SK-N-SH (cell line): ENCODE data around the gene ASTN2. TPM values are rescaled to one million over a fixed set of nuclear protein-coding genes. Genes with fewer than 3 reads are reported as not detected.
A peak's percentile ranks its signal among the peaks of the same experiment; 100 is the strongest.

Source experiments
- CTCF ChIA-PET: fragments of 300-600, 350-600 bp; formaldehyde crosslinking; extraction: SDS; loops from one replicate; lab custom pipeline; 2021; lab: Yijun Ruan, JAX
- POLR2A ChIA-PET: fragments of 350-600 bp; sonication (Branson Sonifier 250); formaldehyde crosslinking; extraction: SDS; loops from one replicate; lab custom pipeline; 2020; ENCODE audit warnings: antibody characterized with exemption, inconsistent platforms; lab: Yijun Ruan, JAX
- DNase-seq: peaks from one replicate; pipeline ENCODE4 v3.0.0; 2012
- H2AFZ ChIP-seq: fragments of 200-600 bp; sonication (generic); 2 replicates; pipeline ENCODE4 v1.8.1; 2016; ENCODE audit warnings: antibody characterized with exemption, mild to moderate bottlenecking, low read depth
- H3F3A ChIP-seq: fragments of 200-600 bp; sonication (generic); replicated peaks from 2 replicates; pipeline ENCODE3; 2016; ENCODE audit warnings: antibody characterized with exemption, mild to moderate bottlenecking; ENCODE audit not compliant: insufficient read depth
- H3K27ac ChIP-seq, 2 experiments: fragments of 200-500 bp in 1 of 2; fragments of 200-600 bp in 1 of 2; sonication (Bioruptor generic) in 1 of 2; sonication (generic), shearing (Covaris generic) in 1 of 2; 2 replicates each; pipeline versions ENCODE4 v1.5.1 to v1.6.1; 2014 to 2016; ENCODE audit warnings: low read depth in 2 of 2, inconsistent platforms in 1 of 2, low read length in 1 of 2, mild to moderate bottlenecking in 1 of 2, mixed read lengths in 1 of 2
- H3K27me3 ChIP-seq: fragments of 200-600 bp; sonication (generic), shearing (Covaris generic); 2 replicates; pipeline ENCODE4 v1.6.1; 2016; ENCODE audit warnings: mixed run types; ENCODE audit not compliant: insufficient read depth
- H3K36me3 ChIP-seq, 2 experiments: fragments of 200-500 bp in 1 of 2; fragments of 200-600 bp in 1 of 2; sonication (Bioruptor generic) in 1 of 2; sonication (generic) in 1 of 2; replicated peaks in 1 of 2; 2 replicates each; pipeline versions ENCODE3 to v1.5.1; 2014 to 2016; ENCODE audit warnings: low read length in 1 of 2, mild to moderate bottlenecking in 1 of 2; ENCODE audit not compliant: insufficient read depth in 2 of 2, control insufficient read depth in 1 of 2
- H3K4me1 ChIP-seq, 2 experiments: fragments of 200-500 bp in 1 of 2; fragments of 200-600 bp in 1 of 2; sonication (Bioruptor generic) in 1 of 2; sonication (generic), shearing (Covaris generic) in 1 of 2; 2 replicates each; pipeline versions ENCODE4 v1.5.1 to v1.6.1; 2014 to 2016; ENCODE audit warnings: low read depth in 1 of 2, low read length in 1 of 2, mixed run types in 1 of 2; ENCODE audit not compliant: insufficient read depth in 2 of 2, control insufficient read depth in 1 of 2
- H3K4me2 ChIP-seq: fragments of 200-600 bp; sonication (generic), shearing (Covaris generic); 2 replicates; pipeline ENCODE4 v1.6.1; 2017; ENCODE audit warnings: mixed run types
- H3K4me3 ChIP-seq, 2 experiments: fragments of 200-500 bp in 1 of 2; fragments of 200-600 bp in 1 of 2; sonication (Bioruptor generic) in 1 of 2; sonication (generic), shearing (Covaris generic) in 1 of 2; 2 replicates each; pipeline versions ENCODE4 v1.5.1 to v1.8.1; 2014 to 2016; ENCODE audit warnings: low read depth in 2 of 2, inconsistent platforms in 1 of 2, low read length in 1 of 2, mild to moderate bottlenecking in 1 of 2, mixed read lengths in 1 of 2, moderate library complexity in 1 of 2
- H3K79me2 ChIP-seq: fragments of 200-600 bp; sonication (generic); 2 replicates; pipeline ENCODE4 v1.8.1; 2017; ENCODE audit warnings: mild to moderate bottlenecking; ENCODE audit not compliant: insufficient read depth
- H3K9ac ChIP-seq: fragments of 200-600 bp; sonication (generic); 2 replicates; pipeline ENCODE4 v1.6.1; 2017; ENCODE audit warnings: mixed run types
- H3K9me2 ChIP-seq: fragments of 200-600 bp; sonication (generic); 2 replicates; pipeline ENCODE4 v1.6.1; 2017; ENCODE audit warnings: mixed run types
- H3K9me3 ChIP-seq: fragments of 200-600 bp; sonication (generic); 2 replicates; pipeline ENCODE4 v1.6.1; 2017; ENCODE audit warnings: mixed run types, mild to moderate bottlenecking, moderate library complexity
- H4K20me1 ChIP-seq: fragments of 200-600 bp; sonication (generic); 2 replicates; pipeline ENCODE4 v1.6.1; 2017; ENCODE audit warnings: mild to moderate bottlenecking, mixed run types; ENCODE audit not compliant: insufficient read depth
- CHD2 ChIP-seq: fragments of 150-350 bp; IDR thresholded peaks from 2 replicates; pipeline ENCODE4 v1.6.1; 2018; ENCODE audit warnings: low read length; ENCODE audit not compliant: partially characterized antibody
- EZH2phosphoT487 ChIP-seq: fragments of 200-600 bp; sonication (generic); IDR thresholded peaks from 2 replicates; pipeline ENCODE4 v1.6.1; 2017; ENCODE audit warnings: low read depth, mixed run types, mild to moderate bottlenecking, antibody characterized with exemption, moderate library complexity, borderline replicate concordance
- FOSL2 ChIP-seq: IDR thresholded peaks from 2 replicates; pipeline ENCODE4 v1.4.0; 2012; ENCODE audit warnings: low read depth, mild to moderate bottlenecking, moderate library complexity, borderline replicate concordance
- FOXJ3 ChIP-seq: sonication (generic); formaldehyde crosslinking; IDR thresholded peaks from 2 replicates; pipeline ENCODE4 v1.5.1; 2020; ENCODE audit warnings: mild to moderate bottlenecking, missing genetic modification reagents
- FOXM1 ChIP-seq: IDR thresholded peaks from 2 replicates; pipeline ENCODE4 v1.4.0; 2012; ENCODE audit warnings: low read depth, mild to moderate bottlenecking
- GABPA ChIP-seq: IDR thresholded peaks from 2 replicates; pipeline ENCODE4 v1.4.0; 2012; ENCODE audit warnings: low read depth, mild to moderate bottlenecking
- GATA2 ChIP-seq: sonication (generic); formaldehyde crosslinking; IDR thresholded peaks from 2 replicates; pipeline ENCODE4 v1.5.0; 2020; ENCODE audit warnings: mild to moderate bottlenecking, missing genetic modification reagents
- MEF2A ChIP-seq: IDR thresholded peaks from 2 replicates; pipeline ENCODE4 v1.4.0; 2012; ENCODE audit warnings: low read depth, borderline replicate concordance
- MXI1 ChIP-seq: IDR thresholded peaks from 2 replicates; pipeline ENCODE4 v1.6.1; 2012; ENCODE audit warnings: mild to moderate bottlenecking, low read depth, low read length, improper control_type of control experiment
- NFIC ChIP-seq: IDR thresholded peaks from 2 replicates; pipeline ENCODE4 v1.4.0; 2012; ENCODE audit warnings: borderline replicate concordance
- TCF12 ChIP-seq: IDR thresholded peaks from 2 replicates; pipeline ENCODE4 v1.4.0; 2012
- TEAD4 ChIP-seq: IDR thresholded peaks from 2 replicates; pipeline ENCODE4 v1.4.0; 2012; ENCODE audit warnings: mild to moderate bottlenecking, borderline replicate concordance; ENCODE audit not compliant: insufficient read depth
- WGBS: methylation state at CpG from one replicate; pipeline ENCODE4 v1.1.6; 2017; ENCODE audit warnings: low lambda C conversion rate; 5-methylcytosine and 5-hydroxymethylcytosine counted together
- polyA plus RNA-seq, 3 experiments: library from polyadenylated mRNA; depleted of rRNA; stranded (reverse); fragments of >200 nt; gene quantifications; 2 replicates each; pipeline ENCODE4 v1.2.3, GENCODE V29; 2012
- TF ChIP-seq, protein P1 (sequence below): IDR thresholded peaks from 2 replicates; pipeline ENCODE4 v1.4.0; 2012; ENCODE audit warnings: low read depth, borderline replicate concordance
- TF ChIP-seq, protein P2 (sequence below): IDR thresholded peaks from 2 replicates; pipeline ENCODE4 v1.4.0; 2012; ENCODE audit warnings: low read depth
- TF ChIP-seq, protein P3 (sequence below): fragments of 200-600 bp; sonication (generic); IDR thresholded peaks from 2 replicates; pipeline ENCODE4 v1.6.1; 2017; ENCODE audit warnings: antibody characterized with exemption, mild to moderate bottlenecking, moderate library complexity
- TF ChIP-seq, protein P4 (sequence below): fragments of 150-350 bp; IDR thresholded peaks from 2 replicates; pipeline ENCODE4 v1.6.1; 2016; ENCODE audit warnings: mild to moderate bottlenecking, low read depth, low read length

Gene ASTN2
- polyA plus RNA-seq, 1 of the 3 experiments (the other 2 are of a cell fraction): 6.6 TPM

DNA sequence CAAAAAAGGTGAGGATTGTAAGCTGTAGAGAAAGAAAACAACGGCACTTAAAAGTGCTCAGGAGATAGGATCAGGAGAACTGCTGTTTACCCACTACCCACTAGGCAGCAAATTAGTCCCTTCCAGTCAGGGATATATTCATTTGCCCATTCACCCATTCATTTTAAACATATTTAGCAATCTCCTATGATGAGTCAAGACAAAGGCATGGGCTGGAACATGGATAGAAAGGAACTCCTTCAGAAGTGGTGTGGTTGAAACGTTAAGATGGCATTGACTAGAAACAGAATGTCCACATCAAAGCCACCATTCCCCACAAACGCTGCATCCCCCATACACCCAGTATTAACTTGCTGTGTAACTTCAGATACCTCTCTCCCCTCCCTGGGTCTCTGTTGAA is 225.7 kb downstream of the ASTN2 start:
- no peak overlapping the region for H3K9ac ChIP-seq
- no peak overlapping the region for H2AFZ ChIP-seq
- H3K27ac ChIP-seq: no peak overlapping the region; a peak in 1 of 4 replicates
- 29% methylated on average over 3 of the region's 3 CpGs for WGBS
- no peaks in the 10 kb centered on the region for H3F3A ChIP-seq
- H3K36me3 ChIP-seq: no peaks in the 10 kb centered on the region
- no peaks in the 10 kb centered on the region for H3K9me2 ChIP-seq
- H3K9me3 ChIP-seq: no peaks in the 10 kb centered on the region
- no peak overlapping the region for H3K4me3 ChIP-seq
- CTCF ChIA-PET: no interaction called here
- H3K4me2 ChIP-seq: no peak overlapping the region
- no peak for DNase-seq
- no peaks in the 10 kb centered on the region for H4K20me1 ChIP-seq
- peaks cover 0 to 25% of the 10 kb centered on the region in 2 experiments; a peak in 2 of 4 replicates for H3K4me1 ChIP-seq
- TF ChIP-seq, protein P1, sequence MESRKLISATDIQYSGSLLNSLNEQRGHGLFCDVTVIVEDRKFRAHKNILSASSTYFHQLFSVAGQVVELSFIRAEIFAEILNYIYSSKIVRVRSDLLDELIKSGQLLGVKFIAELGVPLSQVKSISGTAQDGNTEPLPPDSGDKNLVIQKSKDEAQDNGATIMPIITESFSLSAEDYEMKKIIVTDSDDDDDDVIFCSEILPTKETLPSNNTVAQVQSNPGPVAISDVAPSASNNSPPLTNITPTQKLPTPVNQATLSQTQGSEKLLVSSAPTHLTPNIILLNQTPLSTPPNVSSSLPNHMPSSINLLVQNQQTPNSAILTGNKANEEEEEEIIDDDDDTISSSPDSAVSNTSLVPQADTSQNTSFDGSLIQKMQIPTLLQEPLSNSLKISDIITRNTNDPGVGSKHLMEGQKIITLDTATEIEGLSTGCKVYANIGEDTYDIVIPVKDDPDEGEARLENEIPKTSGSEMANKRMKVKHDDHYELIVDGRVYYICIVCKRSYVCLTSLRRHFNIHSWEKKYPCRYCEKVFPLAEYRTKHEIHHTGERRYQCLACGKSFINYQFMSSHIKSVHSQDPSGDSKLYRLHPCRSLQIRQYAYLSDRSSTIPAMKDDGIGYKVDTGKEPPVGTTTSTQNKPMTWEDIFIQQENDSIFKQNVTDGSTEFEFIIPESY: no peak
- TF ChIP-seq FOSL2 (no peak), FOXJ3 (no peak), FOXM1 (no peak), MXI1 (no peak), GABPA (no peak), MEF2A (no peak), GATA2 (no peak), TEAD4 (no peak)
- TF ChIP-seq, protein P2, sequence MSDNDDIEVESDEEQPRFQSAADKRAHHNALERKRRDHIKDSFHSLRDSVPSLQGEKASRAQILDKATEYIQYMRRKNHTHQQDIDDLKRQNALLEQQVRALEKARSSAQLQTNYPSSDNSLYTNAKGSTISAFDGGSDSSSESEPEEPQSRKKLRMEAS: no peak
- TF ChIP-seq, all 33 proteins: peak for 0
- H3K27me3 ChIP-seq: no peaks in the 10 kb centered on the region
- POLR2A ChIA-PET: no interaction called here
- no peaks in the 10 kb centered on the region for H3K79me2 ChIP-seq

DNA sequence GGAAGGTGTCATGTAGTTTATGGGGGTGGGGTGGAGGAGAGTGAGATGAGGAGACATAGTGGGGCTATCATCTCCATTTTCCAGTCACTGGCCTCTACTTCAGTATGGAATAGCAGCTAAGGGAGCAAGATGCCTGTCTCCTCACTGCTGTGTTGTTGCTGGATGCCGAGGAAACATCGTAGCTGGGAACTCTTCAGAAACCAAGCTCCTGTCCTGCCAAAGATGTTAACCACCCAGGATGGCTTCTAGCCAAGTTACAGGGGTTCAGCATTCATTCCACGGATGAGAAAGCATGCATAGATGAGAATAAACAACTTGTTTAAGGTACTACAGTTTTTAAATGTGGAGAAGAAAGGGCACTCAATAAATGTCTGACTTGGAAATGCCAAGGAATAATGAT is 226.5 kb downstream of the ASTN2 start:
- POLR2A ChIA-PET: no interaction called here
- no peak for DNase-seq
- CTCF ChIA-PET: no interaction called here

More for the DNA sequence above, 226.5 kb downstream of the ASTN2 start:
- no peak overlapping the region for H3K4me3 ChIP-seq
- H3K4me1 ChIP-seq: peaks cover 0 to 32% of the 10 kb centered on the region in 2 experiments; a peak in 2 of 4 replicates
- no peaks in the 10 kb centered on the region for H4K20me1 ChIP-seq
- H3K27me3 ChIP-seq: no peaks in the 10 kb centered on the region
- no peak for TF ChIP-seq MEF2A
- no peak for TF ChIP-seq TCF12
- TF ChIP-seq CHD2: no peak
- no peak for TF ChIP-seq NFIC
- no peak for TF ChIP-seq MXI1
- TF ChIP-seq, protein P3, sequence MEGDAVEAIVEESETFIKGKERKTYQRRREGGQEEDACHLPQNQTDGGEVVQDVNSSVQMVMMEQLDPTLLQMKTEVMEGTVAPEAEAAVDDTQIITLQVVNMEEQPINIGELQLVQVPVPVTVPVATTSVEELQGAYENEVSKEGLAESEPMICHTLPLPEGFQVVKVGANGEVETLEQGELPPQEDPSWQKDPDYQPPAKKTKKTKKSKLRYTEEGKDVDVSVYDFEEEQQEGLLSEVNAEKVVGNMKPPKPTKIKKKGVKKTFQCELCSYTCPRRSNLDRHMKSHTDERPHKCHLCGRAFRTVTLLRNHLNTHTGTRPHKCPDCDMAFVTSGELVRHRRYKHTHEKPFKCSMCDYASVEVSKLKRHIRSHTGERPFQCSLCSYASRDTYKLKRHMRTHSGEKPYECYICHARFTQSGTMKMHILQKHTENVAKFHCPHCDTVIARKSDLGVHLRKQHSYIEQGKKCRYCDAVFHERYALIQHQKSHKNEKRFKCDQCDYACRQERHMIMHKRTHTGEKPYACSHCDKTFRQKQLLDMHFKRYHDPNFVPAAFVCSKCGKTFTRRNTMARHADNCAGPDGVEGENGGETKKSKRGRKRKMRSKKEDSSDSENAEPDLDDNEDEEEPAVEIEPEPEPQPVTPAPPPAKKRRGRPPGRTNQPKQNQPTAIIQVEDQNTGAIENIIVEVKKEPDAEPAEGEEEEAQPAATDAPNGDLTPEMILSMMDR: no peak
- TF ChIP-seq EZH2phosphoT487: no peak
- TF ChIP-seq, protein P4, sequence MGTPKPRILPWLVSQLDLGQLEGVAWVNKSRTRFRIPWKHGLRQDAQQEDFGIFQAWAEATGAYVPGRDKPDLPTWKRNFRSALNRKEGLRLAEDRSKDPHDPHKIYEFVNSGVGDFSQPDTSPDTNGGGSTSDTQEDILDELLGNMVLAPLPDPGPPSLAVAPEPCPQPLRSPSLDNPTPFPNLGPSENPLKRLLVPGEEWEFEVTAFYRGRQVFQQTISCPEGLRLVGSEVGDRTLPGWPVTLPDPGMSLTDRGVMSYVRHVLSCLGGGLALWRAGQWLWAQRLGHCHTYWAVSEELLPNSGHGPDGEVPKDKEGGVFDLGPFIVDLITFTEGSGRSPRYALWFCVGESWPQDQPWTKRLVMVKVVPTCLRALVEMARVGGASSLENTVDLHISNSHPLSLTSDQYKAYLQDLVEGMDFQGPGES: no peak
- no peaks in the 10 kb centered on the region for H3F3A ChIP-seq
- 47% methylated on average over 3 of the region's 3 CpGs for WGBS
- H3K9me3 ChIP-seq: no peaks in the 10 kb centered on the region
- peak overlapping the region in 1 of 2 experiments; percentile 34; a peak in 1 of 4 replicates for H3K27ac ChIP-seq
- no peak overlapping the region for H3K9ac ChIP-seq
- H2AFZ ChIP-seq: no peak overlapping the region
- H3K79me2 ChIP-seq: no peaks in the 10 kb centered on the region
- no peaks in the 10 kb centered on the region for H3K9me2 ChIP-seq
- no peaks in the 10 kb centered on the region for H3K36me3 ChIP-seq
- H3K4me2 ChIP-seq: no peak overlapping the region
